GM23338 (cell line): ENCODE measurements around the gene OTOA. TPM values are rescaled to one million over a fixed set of nuclear protein-coding genes. Genes with fewer than 3 reads are reported as not detected.

Experiments used
- ATAC-seq: fragments of 200-7000 bp; cut with Tn5 transposase; 3 replicates; pipeline ENCODE4 v1.9.1; 2020
- DNase-seq: peaks from one replicate; pipeline ENCODE4 v3.0.0-alpha.2; 2015; ENCODE audit warnings: low spot score
- H2AFZ ChIP-seq: fragments of 200-600 bp; sonication (generic); 2 replicates; pipeline ENCODE4 v1.8.0; 2016; ENCODE audit warnings: antibody characterized with exemption, mild to moderate bottlenecking, moderate library complexity
- H3F3A ChIP-seq: fragments of 200-600 bp; sonication (generic); replicated peaks from 2 replicates; pipeline ENCODE4 v1.8.0; 2017; ENCODE audit warnings: antibody characterized with exemption, mixed run types, low read depth
- H3K27ac ChIP-seq: fragments of 200-600 bp; sonication (generic); 2 replicates; pipeline ENCODE4 v1.6.1; 2016; ENCODE audit warnings: low read depth
- H3K27me3 ChIP-seq: fragments of 200-600 bp; sonication (generic); 2 replicates; pipeline ENCODE4 v1.8.0; 2016; ENCODE audit warnings: mild to moderate bottlenecking, mixed run types, moderate library complexity; ENCODE audit not compliant: insufficient read depth
- H3K36me3 ChIP-seq: fragments of 200-600 bp; sonication (generic); 2 replicates; pipeline ENCODE4 v1.8.0; 2016; ENCODE audit warnings: mild to moderate bottlenecking; ENCODE audit not compliant: insufficient read depth
- H3K4me1 ChIP-seq: fragments of 200-600 bp; sonication (generic); 2 replicates; pipeline ENCODE4 v1.8.0; 2016; ENCODE audit warnings: mild to moderate bottlenecking, moderate library complexity; ENCODE audit not compliant: insufficient read depth
- H3K4me2 ChIP-seq: fragments of 200-600 bp; sonication (generic); 2 replicates; pipeline ENCODE4 v1.7.1; 2017; ENCODE audit warnings: mixed run types
- H3K4me3 ChIP-seq: fragments of 200-600 bp; sonication (generic); 2 replicates; pipeline ENCODE4 v1.6.1; 2016; ENCODE audit warnings: mixed run types
- H3K79me2 ChIP-seq: fragments of 200-600 bp; sonication (generic); replicated peaks from 2 replicates; pipeline ENCODE4 v1.8.0; 2017; ENCODE audit warnings: mild to moderate bottlenecking; ENCODE audit not compliant: insufficient read depth
- H3K9me2 ChIP-seq: fragments of 200-600 bp; sonication (generic); 2 replicates; pipeline ENCODE4 v1.8.0; 2017; ENCODE audit not compliant: insufficient read depth
- H4K20me1 ChIP-seq: fragments of 200-600 bp; sonication (generic); replicated peaks from 2 replicates; pipeline ENCODE4 v1.8.0; 2017; ENCODE audit warnings: mild to moderate bottlenecking; ENCODE audit not compliant: insufficient read depth
- H3K27ac Mint-ChIP-seq: 2 replicates; pipeline ENCODE4 v1.8.0; 2020; ENCODE audit warnings: inconsistent platforms, mild to moderate bottlenecking, moderate library complexity, mixed read lengths
- H3K27me3 Mint-ChIP-seq: 3 replicates; pipeline ENCODE4 v1.8.0; 2022; ENCODE audit warnings: low read depth, mild to moderate bottlenecking, moderate library complexity, mixed read lengths, inconsistent platforms; ENCODE audit not compliant: insufficient read depth, poor library complexity
- H3K36me3 Mint-ChIP-seq: 3 replicates; pipeline ENCODE4 v1.8.0; 2021; ENCODE audit warnings: low read depth, mild to moderate bottlenecking, inconsistent platforms, moderate library complexity, mixed read lengths
- H3K4me1 Mint-ChIP-seq: 3 replicates; pipeline ENCODE4 v1.8.0; 2020; ENCODE audit warnings: mild to moderate bottlenecking, inconsistent platforms, mixed read lengths
- H3K4me3 Mint-ChIP-seq: 3 replicates; pipeline ENCODE4 v1.8.0; 2021; ENCODE audit warnings: moderate library complexity, mild to moderate bottlenecking, inconsistent platforms, mixed read lengths
- H3K9me3 Mint-ChIP-seq: 3 replicates; pipeline ENCODE4 v1.8.0; 2020; ENCODE audit warnings: moderate library complexity, mild to moderate bottlenecking, inconsistent platforms, mixed read lengths
- CREB1 ChIP-seq: fragments of 250-450 bp; sonication (Bioruptor Pico); IDR thresholded peaks from 2 replicates; pipeline ENCODE4 v1.5.0; 2020; ENCODE audit warnings: low read depth, mild to moderate bottlenecking, moderate library complexity
- CTCF ChIP-seq, 2 experiments: fragments of 200-600 bp in 1 of 2; sonication (generic) in 1 of 2; conservative IDR thresholded peaks; 2 replicates each; pipeline versions ENCODE4 v1.5.1 to v1.6.1; 2016 to 2017; ENCODE audit warnings: antibody characterized with exemption in 2 of 2, low read depth in 2 of 2, mild to moderate bottlenecking in 2 of 2, moderate library complexity in 1 of 2
- ETS1 ChIP-seq: IDR thresholded peaks from 2 replicates; pipeline ENCODE4 v1.6.1; 2016; ENCODE audit warnings: antibody characterized with exemption
- EZH2 ChIP-seq: fragments of 200-600 bp; sonication (generic); IDR thresholded peaks from one replicate; pipeline ENCODE4 v1.8.0; 2017; ENCODE audit warnings: antibody characterized with exemption, mild to moderate bottlenecking, low read depth; ENCODE audit not compliant: unreplicated experiment
- EZH2phosphoT487 ChIP-seq: fragments of 200-600 bp; sonication (generic); IDR thresholded peaks from one replicate; pipeline ENCODE4 v1.8.1; 2018; ENCODE audit warnings: antibody characterized with exemption; ENCODE audit not compliant: unreplicated experiment
- JUNB ChIP-seq: IDR thresholded peaks from one replicate; pipeline ENCODE4 v1.6.1; 2016; ENCODE audit warnings: antibody characterized with exemption; ENCODE audit not compliant: unreplicated experiment
- NANOG ChIP-seq: IDR thresholded peaks from 2 replicates; pipeline ENCODE4 v1.6.1; 2016; ENCODE audit warnings: antibody characterized with exemption, borderline replicate concordance
- POLR2AphosphoS5 ChIP-seq: IDR thresholded peaks from 2 replicates; pipeline ENCODE4 v1.6.1; 2016; ENCODE audit warnings: antibody characterized with exemption, low read depth
- REST ChIP-seq: IDR thresholded peaks from one replicate; pipeline ENCODE4 v1.6.1; 2018; ENCODE audit warnings: antibody characterized with exemption; ENCODE audit not compliant: unreplicated experiment
- STAT1 ChIP-seq: IDR thresholded peaks from one replicate; pipeline ENCODE4 v1.6.1; 2016; ENCODE audit warnings: antibody characterized with exemption; ENCODE audit not compliant: unreplicated experiment
- ZNF114 ChIP-seq: fragments of 250-450 bp; sonication (Bioruptor Pico); IDR thresholded peaks from 2 replicates; pipeline ENCODE4 v1.5.0; 2020; ENCODE audit warnings: mild to moderate bottlenecking, moderate library complexity
- ZNF331 ChIP-seq: fragments of 250-450 bp; sonication (Bioruptor Pico); IDR thresholded peaks from 2 replicates; pipeline ENCODE4 v1.5.0; 2020; ENCODE audit warnings: low read depth, mild to moderate bottlenecking, moderate library complexity
- ZNF462 ChIP-seq: fragments of 250-450 bp; sonication (Bioruptor Pico); IDR thresholded peaks from 2 replicates; pipeline ENCODE4 v1.5.0; 2020; ENCODE audit warnings: mild to moderate bottlenecking, moderate library complexity
- polyA plus RNA-seq: library from polyadenylated mRNA; unstranded; fragments of >200 nt; fragmentation: Nextera tagmentation; extraction: Ambion mirVana; gene quantifications from 2 replicates; pipeline ENCODE4 v1.2.1, GENCODE V29; 2016
- total RNA-seq: library from RNA; depleted of rRNA; stranded (reverse); fragments of >200 nt; shearing (Covaris generic); gene quantifications from 2 replicates; pipeline ENCODE4 v1.2.3, GENCODE V29; 2014

Gene OTOA
- total and polyA plus RNA-seq, 2 experiments from 2014 or later = 0.16 to 0.17 TPM

GRCh38 chr16:21638573-21638975 lies 25.2 kb upstream of the OTOA start:
- no peaks in the 10 kb centered on the region for H3K36me3 ChIP-seq
- no peaks in the 10 kb centered on the region for H3K9me3 Mint-ChIP-seq
- H3K27me3 ChIP-seq = no peaks in the 10 kb centered on the region
- H2AFZ ChIP-seq = no peak overlapping the region
- H3K27ac Mint-ChIP-seq = no peak overlapping the region
- no peak overlapping the region for H3K4me2 ChIP-seq
- no peak overlapping the region for H3K27ac ChIP-seq
- peaks cover 10% of the 10 kb centered on the region; the same call in 1 of the 3 replicates for H3K36me3 Mint-ChIP-seq
- peaks cover 17% of the 10 kb centered on the region; the same call in 2 of the 3 replicates for H3K4me1 Mint-ChIP-seq
- ATAC-seq (no peak), DNase-seq (no peak)
- H4K20me1 ChIP-seq = peaks cover 3% of the 10 kb centered on the region
- H3K27me3 Mint-ChIP-seq = peaks cover 2% of the 10 kb centered on the region
- H3F3A ChIP-seq = no peaks in the 10 kb centered on the region
- H3K4me3 Mint-ChIP-seq = no peak overlapping the region
- H3K4me1 ChIP-seq = peaks cover 8% of the 10 kb centered on the region; the same call in 1 of the 2 replicates
- no peak overlapping the region for H3K4me3 ChIP-seq
- no peaks in the 10 kb centered on the region for H3K9me2 ChIP-seq
- no peak for TF ChIP-seq ETS1
- no peak for TF ChIP-seq JUNB
- TF ChIP-seq EZH2phosphoT487 = no peak
- TF ChIP-seq REST = no peak
- TF ChIP-seq ZNF114 (CRISPR knock-in tag) = no peak
- TF ChIP-seq CREB1 (CRISPR knock-in tag) = no peak
- no peak for TF ChIP-seq POLR2AphosphoS5
- no peak for TF ChIP-seq CTCF (conservative IDR thresholded peaks at IDR 0.05; ENCODE audit: low read depth in 2 of 2)
- no peak for TF ChIP-seq STAT1
- no peak for TF ChIP-seq EZH2
- TF ChIP-seq NANOG = no peak
- no peak for TF ChIP-seq ZNF331
- TF ChIP-seq ZNF462 (CRISPR knock-in tag) = no peak
- H3K79me2 ChIP-seq = peaks cover 17% of the 10 kb centered on the region; the same call in 1 of the 2 replicates
